Measurements from ENCODE around the gene CROT. TPM values are rescaled to one million over a fixed set of nuclear protein-coding genes. Genes with fewer than 3 reads are reported as not detected.

The CROT gene
- total RNA-seq, 1 donor from 2014 or later: 18.8 TPM

DNA sequence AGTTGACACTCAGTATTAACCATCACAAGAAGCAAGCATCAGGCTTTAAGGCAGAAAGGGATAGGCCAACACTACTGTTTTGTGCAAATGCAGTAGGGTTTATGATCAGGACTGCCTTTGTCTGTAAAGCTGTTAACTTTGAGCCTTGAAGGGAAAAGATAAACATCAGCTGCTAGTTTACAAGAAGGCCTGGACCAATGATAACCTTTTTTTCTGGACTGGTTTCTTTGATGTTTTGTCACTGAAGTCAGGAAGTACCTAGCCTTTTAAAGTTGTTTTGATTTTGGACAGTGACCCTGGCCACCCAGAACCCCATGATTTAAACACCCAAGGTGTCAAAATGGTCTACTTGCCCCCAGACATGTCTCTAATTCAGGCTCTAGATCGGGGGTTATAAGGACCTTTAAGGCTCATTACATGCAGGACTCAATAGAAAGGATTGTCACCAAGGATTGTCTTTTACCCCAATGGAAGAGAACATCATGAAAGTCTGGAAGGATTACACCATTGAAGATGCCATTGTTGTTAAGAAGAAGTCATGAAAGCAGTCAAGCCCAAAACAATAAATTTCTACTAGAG, 50.1 kb downstream of the CROT start:
- H3K27me3 ChIP-seq (ENCODE audit: insufficient read depth, low read length): no peaks in the 10 kb centered on the region
- TF ChIP-seq EZH2 (IDR thresholded peaks at IDR 0.05; ENCODE audit: insufficient read depth, low read length): no peak
- Mint-ChIP-seq H3K9me3 (ENCODE audit: unreplicated experiment) (no peaks in the 10 kb centered on the region), H3K27me3 (ENCODE audit: low read depth, unreplicated experiment) (no peaks in the 10 kb centered on the region), H3K27ac (ENCODE audit: unreplicated experiment) (no peak overlapping the region), H3K4me1 (ENCODE audit: low read depth, unreplicated experiment) (peaks cover 5% of the 10 kb centered on the region), H3K36me3 (ENCODE audit: low read depth, unreplicated experiment) (peaks cover 5% of the 10 kb centered on the region), H3K4me3 (ENCODE audit: unreplicated experiment) (no peak overlapping the region)
- FAIRE-seq (no peak), DNase-seq (ENCODE audit: low read depth) (no peak)
- H3K4me2 ChIP-seq (ENCODE audit: low read length): no peak overlapping the region
- H3K4me3 ChIP-seq (ENCODE audit: insufficient read depth, low read depth, low read length): no peak overlapping the region
- H3K36me3 ChIP-seq (ENCODE audit: insufficient read depth, low read length): no peaks in the 10 kb centered on the region
- no peaks in the 10 kb centered on the region for H3K9me3 ChIP-seq (ENCODE audit: insufficient read depth, low read depth, low read length)
- H3K9ac ChIP-seq (ENCODE audit: low read length): no peak overlapping the region
- peaks cover 12% of the 10 kb centered on the region for H3K4me1 ChIP-seq (ENCODE audit: insufficient read depth, low read length)
- no peaks in the 10 kb centered on the region for H4K20me1 ChIP-seq (ENCODE audit: insufficient read depth, low read length)
- no peak overlapping the region for H2AFZ ChIP-seq (ENCODE audit: low read depth, low read length)
- H3K79me2 ChIP-seq (ENCODE audit: insufficient read depth, low read length): no peaks in the 10 kb centered on the region
- H3K27ac ChIP-seq (ENCODE audit: low read depth, low read length): no peak overlapping the region

DNA sequence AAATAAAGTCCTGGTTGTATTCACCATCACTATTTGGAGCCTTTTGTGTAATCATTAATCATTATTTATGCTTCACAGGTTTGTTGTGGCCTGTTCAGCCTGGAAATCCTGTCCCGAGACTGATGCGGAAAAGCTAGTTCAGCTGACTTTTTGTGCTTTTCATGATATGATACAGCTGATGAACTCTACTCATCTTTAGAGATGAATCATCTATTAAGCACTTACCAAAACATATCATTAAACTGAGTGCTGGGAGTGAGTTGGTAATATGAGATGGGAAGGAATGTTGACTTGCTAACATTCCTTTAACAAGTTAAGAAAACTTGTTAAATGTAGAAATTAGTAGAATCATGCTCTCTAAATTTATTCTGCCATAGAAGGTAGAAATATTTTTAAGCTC, 53.0 kb downstream of the CROT start:
- H3K36me3 Mint-ChIP-seq (ENCODE audit: low read depth, unreplicated experiment): peaks cover 3% of the 10 kb centered on the region
- peak overlapping the region; percentile 10 for H3K4me2 ChIP-seq (ENCODE audit: low read length)
- peak; percentile 89 for FAIRE-seq

DNA sequence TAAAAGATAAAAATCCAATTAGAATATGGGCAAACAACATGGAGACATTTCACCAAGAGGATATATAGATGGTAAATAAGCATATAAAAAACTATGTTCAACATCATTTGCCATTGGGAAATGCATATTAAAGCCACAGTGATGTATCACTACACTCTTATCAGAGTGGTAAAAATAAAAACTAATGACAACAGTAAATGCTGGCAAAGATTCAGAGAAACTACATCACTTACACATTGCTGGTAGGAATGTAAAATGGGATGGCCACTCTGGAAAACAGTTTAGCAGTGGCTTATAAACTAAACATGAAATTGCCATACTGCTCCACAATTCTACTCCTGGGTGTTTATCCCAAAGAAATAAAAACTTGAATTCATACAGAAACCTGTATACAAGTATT, 59.2 kb downstream of the CROT start:
- TF ChIP-seq EZH2 (IDR thresholded peaks at IDR 0.05; ENCODE audit: insufficient read depth, low read length): no peak
- Histone ChIP-seq H3K9ac (ENCODE audit: low read length) (no peak overlapping the region), H2AFZ (ENCODE audit: low read depth, low read length) (no peak overlapping the region), H3K4me2 (ENCODE audit: low read length) (no peak overlapping the region), H3K79me2 (ENCODE audit: insufficient read depth, low read length) (no peaks in the 10 kb centered on the region), H3K36me3 (ENCODE audit: insufficient read depth, low read length) (no peaks in the 10 kb centered on the region), H3K27me3 (ENCODE audit: insufficient read depth, low read length) (no peaks in the 10 kb centered on the region), H3K9me3 (ENCODE audit: insufficient read depth, low read depth, low read length) (no peaks in the 10 kb centered on the region), H3K4me3 (ENCODE audit: insufficient read depth, low read depth, low read length) (no peak overlapping the region), H4K20me1 (ENCODE audit: insufficient read depth, low read length) (no peaks in the 10 kb centered on the region), H3K4me1 (ENCODE audit: insufficient read depth, low read length) (no peaks in the 10 kb centered on the region), H3K27ac (ENCODE audit: low read depth, low read length) (no peak overlapping the region)
- no peaks in the 10 kb centered on the region for H3K36me3 Mint-ChIP-seq (ENCODE audit: low read depth, unreplicated experiment)
- FAIRE-seq (no peak), DNase-seq (ENCODE audit: low read depth) (peak; percentile 14)
- no peak overlapping the region for H3K4me3 Mint-ChIP-seq (ENCODE audit: unreplicated experiment)
- no peak overlapping the region for H3K27ac Mint-ChIP-seq (ENCODE audit: unreplicated experiment)
- no peaks in the 10 kb centered on the region for H3K9me3 Mint-ChIP-seq (ENCODE audit: unreplicated experiment)
- no peaks in the 10 kb centered on the region for H3K27me3 Mint-ChIP-seq (ENCODE audit: low read depth, unreplicated experiment)
- no peaks in the 10 kb centered on the region for H3K4me1 Mint-ChIP-seq (ENCODE audit: low read depth, unreplicated experiment)

More for the DNA sequence above, 53.0 kb downstream of the CROT start:
- Histone ChIP-seq H3K9me3 (ENCODE audit: insufficient read depth, low read depth, low read length) (no peaks in the 10 kb centered on the region), H3K79me2 (ENCODE audit: insufficient read depth, low read length) (no peaks in the 10 kb centered on the region), H3K4me1 (ENCODE audit: insufficient read depth, low read length) (peaks cover 12% of the 10 kb centered on the region), H3K36me3 (ENCODE audit: insufficient read depth, low read length) (no peaks in the 10 kb centered on the region), H3K27ac (ENCODE audit: low read depth, low read length) (no peak overlapping the region), H3K4me3 (ENCODE audit: insufficient read depth, low read depth, low read length) (no peak overlapping the region), H4K20me1 (ENCODE audit: insufficient read depth, low read length) (no peaks in the 10 kb centered on the region), H3K9ac (ENCODE audit: low read length) (no peak overlapping the region), H2AFZ (ENCODE audit: low read depth, low read length) (no peak overlapping the region), H3K27me3 (ENCODE audit: insufficient read depth, low read length) (no peaks in the 10 kb centered on the region)
- Mint-ChIP-seq H3K9me3 (ENCODE audit: unreplicated experiment) (no peaks in the 10 kb centered on the region), H3K4me3 (ENCODE audit: unreplicated experiment) (no peak overlapping the region), H3K27ac (ENCODE audit: unreplicated experiment) (no peak overlapping the region), H3K4me1 (ENCODE audit: low read depth, unreplicated experiment) (peaks cover 5% of the 10 kb centered on the region), H3K27me3 (ENCODE audit: low read depth, unreplicated experiment) (no peaks in the 10 kb centered on the region)
- TF ChIP-seq EZH2 (IDR thresholded peaks at IDR 0.05; ENCODE audit: insufficient read depth, low read length): no peak
- TF ChIP-seq, protein P1, sequence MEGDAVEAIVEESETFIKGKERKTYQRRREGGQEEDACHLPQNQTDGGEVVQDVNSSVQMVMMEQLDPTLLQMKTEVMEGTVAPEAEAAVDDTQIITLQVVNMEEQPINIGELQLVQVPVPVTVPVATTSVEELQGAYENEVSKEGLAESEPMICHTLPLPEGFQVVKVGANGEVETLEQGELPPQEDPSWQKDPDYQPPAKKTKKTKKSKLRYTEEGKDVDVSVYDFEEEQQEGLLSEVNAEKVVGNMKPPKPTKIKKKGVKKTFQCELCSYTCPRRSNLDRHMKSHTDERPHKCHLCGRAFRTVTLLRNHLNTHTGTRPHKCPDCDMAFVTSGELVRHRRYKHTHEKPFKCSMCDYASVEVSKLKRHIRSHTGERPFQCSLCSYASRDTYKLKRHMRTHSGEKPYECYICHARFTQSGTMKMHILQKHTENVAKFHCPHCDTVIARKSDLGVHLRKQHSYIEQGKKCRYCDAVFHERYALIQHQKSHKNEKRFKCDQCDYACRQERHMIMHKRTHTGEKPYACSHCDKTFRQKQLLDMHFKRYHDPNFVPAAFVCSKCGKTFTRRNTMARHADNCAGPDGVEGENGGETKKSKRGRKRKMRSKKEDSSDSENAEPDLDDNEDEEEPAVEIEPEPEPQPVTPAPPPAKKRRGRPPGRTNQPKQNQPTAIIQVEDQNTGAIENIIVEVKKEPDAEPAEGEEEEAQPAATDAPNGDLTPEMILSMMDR (IDR thresholded peaks at IDR 0.05; ENCODE audit: insufficient read depth, low read depth, low read length): no peak
- peak; percentile 80 for DNase-seq (ENCODE audit: low read depth)

Data from astrocyte (in vitro differentiated cells and primary cell).